ENCODE results near the gene NRXN3.

NRXN3 gene

GRCh38 chr14:79583738-79584408 lies 1413.7 kb downstream of the NRXN3 start:
- no peak for DNase-seq (ENCODE audit: low read depth)

- DNase-seq (ENCODE audit: low read depth): no peak
Observed at GRCh38 chr14:79584679-79585078, 1414.5 kb downstream of the NRXN3 start.

- no peak for DNase-seq (ENCODE audit: low read depth)
Observed at GRCh38 chr14:79585845-79586244, 1415.7 kb downstream of the NRXN3 start.

GRCh38 chr14:79586416-79586815 lies 1416.2 kb downstream of the NRXN3 start:
- no peak for DNase-seq (ENCODE audit: low read depth)

GRCh38 chr14:79586989-79587598 lies 1416.9 kb downstream of the NRXN3 start:
- DNase-seq (ENCODE audit: low read depth): no peak

- no peak for DNase-seq (ENCODE audit: low read depth)
Observed at GRCh38 chr14:79587875-79588274, 1417.7 kb downstream of the NRXN3 start.

- DNase-seq (ENCODE audit: low read depth): no peak
Observed at GRCh38 chr14:79588398-79588797, 1418.2 kb downstream of the NRXN3 start.

- DNase-seq (ENCODE audit: low read depth): no peak
Observed at GRCh38 chr14:79596551-79596950, 1426.4 kb downstream of the NRXN3 start.

GRCh38 chr14:79597566-79597965 lies 1427.4 kb downstream of the NRXN3 start:
- no peak for DNase-seq (ENCODE audit: low read depth)

GRCh38 chr14:79598339-79598738 lies 1428.2 kb downstream of the NRXN3 start:
- DNase-seq (ENCODE audit: low read depth): no peak

GRCh38 chr14:79599239-79599638 lies 1429.1 kb downstream of the NRXN3 start:
- DNase-seq (ENCODE audit: low read depth): no peak

- no peak for DNase-seq (ENCODE audit: low read depth)
Observed at GRCh38 chr14:79600406-79600805, 1430.2 kb downstream of the NRXN3 start.

- no peak for DNase-seq (ENCODE audit: low read depth)
Observed at GRCh38 chr14:79601579-79601978, 1431.4 kb downstream of the NRXN3 start.

- DNase-seq (ENCODE audit: low read depth): no peak
Observed at GRCh38 chr14:79602045-79602444, 1431.9 kb downstream of the NRXN3 start.

GRCh38 chr14:79602742-79603141 lies 1432.6 kb downstream of the NRXN3 start:
- DNase-seq (ENCODE audit: low read depth): no peak

GRCh38 chr14:79605849-79606248 lies 1435.7 kb downstream of the NRXN3 start:
- DNase-seq (ENCODE audit: low read depth): no peak

GRCh38 chr14:79608446-79608845 lies 1438.3 kb downstream of the NRXN3 start:
- DNase-seq (ENCODE audit: low read depth): no peak

- no peak for DNase-seq (ENCODE audit: low read depth)
Observed at GRCh38 chr14:79613625-79614024, 1443.5 kb downstream of the NRXN3 start.

- DNase-seq (ENCODE audit: low read depth): no peak
Observed at GRCh38 chr14:79614448-79614847, 1444.3 kb downstream of the NRXN3 start.

- no peak for DNase-seq (ENCODE audit: low read depth)
Observed at GRCh38 chr14:79627058-79627457, 1456.9 kb downstream of the NRXN3 start.

- DNase-seq (ENCODE audit: low read depth): no peak
Observed at GRCh38 chr14:79629411-79630287, 1459.5 kb downstream of the NRXN3 start.

GRCh38 chr14:79630288-79630960 lies 1460.3 kb downstream of the NRXN3 start:
- no peak for DNase-seq (ENCODE audit: low read depth)
